Raji (cell line): ENCODE data around the gene STX18.

Source experiments
- POLR2A ChIP-seq: IDR thresholded peaks from 2 replicates; pipeline ENCODE4 v1.6.1; 2011; ENCODE audit warnings: low read depth, low read length, control low read depth; ENCODE audit not compliant: insufficient read depth

STX18 gene

DNA sequence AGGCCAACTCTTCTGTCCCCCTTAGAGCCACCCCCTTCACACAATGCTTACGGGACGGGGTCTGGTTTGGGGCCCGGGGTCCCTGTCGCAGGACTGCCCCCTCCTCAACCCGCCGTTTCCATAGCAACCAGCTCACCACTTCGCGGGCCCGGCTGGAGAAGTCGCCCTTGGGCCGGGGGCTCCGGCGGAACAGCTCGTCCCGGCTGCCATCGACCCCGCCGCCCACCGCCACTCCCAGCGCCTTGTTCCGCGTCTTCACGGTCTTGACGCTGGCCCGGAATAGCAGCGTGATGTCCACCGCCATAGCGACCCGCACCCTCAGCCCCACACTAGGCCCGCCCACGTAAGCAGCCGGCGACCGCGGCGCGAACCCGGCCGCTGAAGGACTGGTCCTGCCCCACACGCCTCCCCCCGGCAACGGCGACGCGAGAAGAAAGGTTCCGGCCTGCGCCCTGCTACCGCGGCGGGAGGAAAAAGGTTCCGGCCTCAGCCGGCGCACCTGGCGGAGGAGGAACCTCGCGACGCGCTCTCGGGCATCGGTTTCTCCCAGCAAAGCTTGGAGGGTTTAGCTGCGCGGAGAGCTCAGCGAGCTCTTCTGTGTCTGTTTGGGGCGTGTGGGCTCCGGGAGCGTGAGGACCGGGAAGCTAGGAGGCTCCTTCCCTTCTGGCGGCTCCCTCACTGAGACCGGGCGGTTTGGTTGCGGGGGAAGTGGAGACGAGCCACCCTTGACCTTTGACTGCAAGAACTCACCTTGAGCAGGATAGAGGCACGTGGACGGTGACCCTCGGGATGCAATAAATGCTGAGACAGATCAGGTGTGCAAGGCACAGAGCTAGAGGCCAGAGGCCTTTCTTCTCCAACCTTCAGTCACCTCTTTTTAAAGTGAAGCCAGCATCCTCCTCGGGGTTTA lies at the start of gene STX18:
Gene STX18 (minus strand): TSS at position 388 of the 910 bp plus-strand sequence. CDS start 84 bp downstream, at position 304.
- peak; percentile 88 for TF ChIP-seq POLR2A

DNA sequence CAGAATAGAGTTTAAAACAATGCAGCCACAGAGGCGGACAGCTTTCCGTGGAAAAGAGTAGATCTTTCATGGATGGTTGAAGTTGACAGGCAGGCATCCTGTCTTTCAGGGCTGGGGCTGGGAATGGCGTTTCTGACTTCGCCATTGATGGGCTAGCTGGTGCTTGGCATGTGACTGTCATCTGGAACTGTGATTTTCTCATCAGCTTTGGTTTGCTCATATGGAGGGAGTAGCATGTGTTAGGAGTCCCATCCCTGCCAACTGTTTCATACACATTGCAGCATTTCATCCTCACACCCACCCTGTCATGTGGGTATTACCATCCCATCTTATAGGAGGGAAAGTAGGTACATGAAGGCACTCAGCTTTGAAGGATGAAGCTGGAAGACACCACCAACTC lies 49.2 kb upstream of the STX18 start:
- TF ChIP-seq POLR2A: no peak

DNA sequence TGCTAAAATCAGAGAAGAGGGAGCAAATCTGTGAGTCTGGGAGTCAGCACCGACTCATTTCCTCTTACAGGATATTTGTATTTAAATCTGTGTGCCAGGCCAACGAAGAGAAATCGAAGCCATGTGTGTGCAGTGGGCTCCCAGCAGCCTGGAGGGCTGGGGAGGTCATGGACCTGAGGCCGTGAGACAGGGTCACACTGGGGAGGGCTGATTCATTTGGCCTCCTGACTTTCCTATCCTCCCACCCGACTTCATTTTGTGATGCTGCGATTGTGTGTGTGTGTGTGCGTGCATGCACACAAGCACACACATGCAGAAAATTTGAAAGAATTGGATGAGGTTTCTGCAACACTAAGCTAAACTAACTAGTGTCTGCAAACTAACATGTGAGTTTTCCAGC lies 48.7 kb upstream of the STX18 start:
- TF ChIP-seq POLR2A: no peak

DNA sequence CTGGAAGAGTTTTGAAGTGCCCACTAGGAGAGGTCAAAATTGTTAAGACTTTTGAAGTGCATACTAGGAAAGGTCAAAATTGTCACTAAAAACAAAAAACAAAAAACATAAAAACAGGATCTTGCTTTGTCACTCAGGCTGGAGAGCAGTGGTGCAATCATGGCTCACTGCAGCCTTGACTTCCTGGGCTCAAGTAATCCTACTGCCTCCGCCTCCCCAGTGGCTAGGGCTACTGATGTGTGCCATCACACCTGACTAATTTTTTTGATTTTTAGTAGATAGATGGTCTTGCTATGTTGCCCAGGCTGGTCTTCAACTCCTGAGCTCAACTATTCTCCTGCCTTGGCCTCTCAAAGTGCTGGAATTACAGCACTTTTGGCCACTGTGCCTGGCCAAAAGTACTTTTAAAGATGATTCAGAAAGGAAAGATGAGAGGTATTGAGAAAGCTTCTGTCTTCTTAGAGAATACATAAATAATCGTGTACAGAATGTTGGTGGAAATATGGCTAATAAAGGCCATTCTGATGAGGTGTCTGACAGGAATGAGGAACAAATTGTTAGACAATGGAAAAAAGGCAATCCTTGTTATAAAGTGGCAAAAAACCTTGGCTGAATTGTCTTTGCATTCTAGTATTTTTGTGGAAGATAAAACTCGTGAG lies 43.3 kb upstream of the STX18 start:
- TF ChIP-seq POLR2A: no peak

DNA sequence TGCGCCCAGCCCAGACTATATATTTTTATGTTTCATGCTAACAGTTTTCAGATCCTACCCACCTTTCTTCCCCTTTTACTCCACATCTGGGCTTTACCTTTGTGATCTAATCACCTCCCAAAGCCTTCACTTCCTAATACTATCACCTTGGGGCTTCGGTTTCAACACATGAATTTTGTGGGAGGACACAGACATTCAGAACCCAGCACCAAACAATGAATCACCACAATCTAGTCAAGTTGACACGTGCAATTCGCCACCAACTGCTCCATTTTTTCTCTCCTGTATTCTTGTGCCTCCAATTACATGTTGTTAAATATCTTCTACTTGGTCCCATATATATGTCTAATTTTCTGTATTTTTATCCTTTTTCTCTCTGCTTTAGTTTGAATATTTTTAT lies 41.8 kb upstream of the STX18 start:
- TF ChIP-seq POLR2A: no peak

DNA sequence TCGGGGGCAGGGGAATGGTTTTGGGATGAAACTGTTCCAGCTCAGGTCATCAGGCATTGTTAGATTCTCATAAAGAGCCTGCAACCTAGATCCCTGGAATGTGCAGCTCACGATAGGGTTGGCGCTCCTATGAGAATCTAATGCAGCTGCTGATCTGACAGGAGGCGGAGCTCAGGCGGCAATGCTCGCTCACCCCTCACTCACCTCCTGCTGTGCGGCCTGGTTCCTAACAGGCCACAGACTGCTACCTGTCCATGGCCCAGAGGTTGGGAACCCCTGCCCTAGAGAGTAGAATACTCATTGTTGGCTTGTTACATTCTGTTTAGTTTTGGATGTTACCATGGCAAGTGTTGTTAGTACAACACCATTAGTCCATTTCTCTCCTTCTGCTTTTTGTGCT lies 40.8 kb upstream of the STX18 start:
- no peak for TF ChIP-seq POLR2A

DNA sequence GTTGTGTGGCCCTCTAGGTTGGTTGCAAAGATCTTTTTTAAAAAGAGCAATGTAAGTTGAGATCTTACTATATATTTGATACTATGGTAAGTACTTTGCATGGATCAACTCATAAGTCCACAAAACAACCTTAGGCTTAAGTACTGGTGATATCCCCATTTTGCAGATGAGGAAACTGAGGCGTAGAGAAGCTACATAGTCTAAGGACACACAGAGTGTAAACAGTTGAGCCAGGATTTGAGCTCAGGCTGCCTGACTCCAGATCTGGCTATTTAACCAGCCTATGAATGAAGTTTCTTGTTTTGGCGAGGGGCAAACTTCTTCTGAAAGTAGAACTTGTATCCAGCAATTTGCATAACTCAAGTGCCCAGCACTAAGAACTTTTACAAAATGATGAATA lies 38.6 kb upstream of the STX18 start:
- TF ChIP-seq POLR2A: no peak

DNA sequence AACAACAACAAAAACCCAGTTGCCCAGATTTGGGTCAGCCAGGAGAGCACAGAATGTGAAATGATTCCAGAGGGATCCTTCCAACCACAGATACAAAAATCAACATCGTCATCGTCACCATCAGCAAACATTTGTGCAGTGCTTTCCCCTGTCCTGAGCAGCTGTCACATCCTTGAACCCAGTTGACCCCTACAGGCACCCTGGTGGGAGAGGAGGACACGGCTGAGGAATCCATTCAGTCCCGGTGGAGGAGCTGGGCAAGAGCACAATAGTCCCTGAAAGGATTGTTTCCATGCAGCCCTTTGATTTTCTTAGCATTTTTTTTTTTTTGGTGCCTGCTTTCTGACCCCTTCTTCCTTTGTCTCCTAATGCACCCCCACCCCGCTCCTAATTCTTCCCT lies 37.1 kb upstream of the STX18 start:
- no peak for TF ChIP-seq POLR2A

DNA sequence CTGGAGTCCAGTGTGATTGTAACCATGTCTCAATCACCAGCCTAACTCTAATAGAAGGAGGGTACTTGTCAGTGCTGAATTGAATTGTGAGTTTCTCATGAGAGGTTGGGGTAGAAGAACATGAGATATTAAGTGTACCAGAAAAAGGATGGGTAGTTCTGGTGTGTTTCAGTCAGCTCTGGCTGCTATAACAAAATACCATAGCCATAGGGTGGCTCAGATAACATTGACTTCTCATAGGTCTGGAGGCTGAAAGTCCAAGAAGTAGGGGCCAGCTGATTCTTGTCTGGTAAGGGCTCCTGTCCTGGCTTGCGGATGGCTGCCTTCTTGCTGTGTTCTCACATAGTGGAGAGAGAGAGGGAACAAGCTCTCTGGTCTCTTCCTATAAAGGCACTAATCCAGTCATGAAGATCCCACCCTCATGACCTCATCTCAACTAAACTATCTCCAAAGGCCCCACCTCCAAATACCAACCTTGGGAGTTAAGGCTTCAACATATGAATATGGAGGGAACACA lies 35.6 kb upstream of the STX18 start:
- no peak for TF ChIP-seq POLR2A

DNA sequence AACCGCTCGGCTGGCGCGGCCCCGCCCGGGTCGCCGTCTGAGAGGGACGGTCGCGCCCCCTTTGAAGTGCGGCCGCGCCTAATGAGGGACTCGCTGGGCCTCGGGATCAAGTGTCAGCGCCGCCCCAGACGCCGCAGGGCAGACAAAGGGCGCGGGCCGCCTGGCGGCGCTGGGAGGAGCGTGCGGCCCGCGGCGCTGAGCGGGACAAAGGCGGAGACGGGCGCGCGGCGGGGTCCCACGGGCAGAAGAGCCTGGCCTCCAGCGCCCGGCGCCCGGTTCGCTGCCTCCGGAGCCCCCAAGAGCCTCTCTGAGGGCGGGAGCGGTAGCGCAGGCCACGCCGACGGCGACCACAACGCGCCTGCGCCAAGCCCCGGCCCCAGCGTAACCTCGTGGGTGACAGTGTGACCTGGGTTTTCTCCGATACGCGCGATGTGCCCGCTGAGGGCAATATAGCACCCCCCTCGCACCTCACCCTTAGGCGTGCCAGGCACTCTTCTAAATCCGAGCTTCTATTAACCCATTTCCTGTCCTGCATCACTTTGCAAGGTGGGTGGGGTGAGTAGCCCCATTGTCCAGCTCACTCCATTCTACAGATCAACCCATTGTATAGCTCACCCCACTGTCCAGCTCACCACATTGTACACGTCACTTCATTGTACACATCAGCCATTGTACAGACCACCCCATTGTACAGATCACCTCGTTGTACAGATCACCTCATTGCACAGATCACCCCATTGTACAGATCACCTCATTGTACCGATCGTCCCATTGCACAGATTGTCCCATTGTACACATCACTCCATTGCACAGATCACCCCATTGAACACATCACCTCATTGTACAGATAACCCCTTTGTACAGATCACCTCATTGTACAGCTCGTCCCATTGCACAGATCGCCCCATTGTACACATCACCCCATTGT lies 33.7 kb upstream of the STX18 start:
- TF ChIP-seq POLR2A: no peak

DNA sequence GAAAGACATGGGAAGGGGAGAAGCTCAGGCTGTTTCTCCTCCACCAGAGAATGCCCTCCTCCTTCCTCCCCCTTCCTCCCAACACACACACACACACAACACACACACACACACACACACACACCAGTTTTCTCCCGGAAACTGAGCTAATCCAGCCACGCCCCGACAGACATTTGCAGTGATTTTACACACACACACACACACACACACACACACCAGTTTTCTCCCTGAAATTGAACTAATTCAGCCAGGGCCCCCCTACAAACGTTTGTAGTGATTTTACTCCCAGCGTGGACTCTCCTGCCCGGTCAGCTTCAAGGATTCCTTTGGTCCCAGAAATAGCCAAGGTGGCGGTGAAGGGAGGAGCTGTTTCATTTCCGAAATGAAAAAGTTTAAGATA lies 32.9 kb upstream of the STX18 start:
- TF ChIP-seq POLR2A: no peak

DNA sequence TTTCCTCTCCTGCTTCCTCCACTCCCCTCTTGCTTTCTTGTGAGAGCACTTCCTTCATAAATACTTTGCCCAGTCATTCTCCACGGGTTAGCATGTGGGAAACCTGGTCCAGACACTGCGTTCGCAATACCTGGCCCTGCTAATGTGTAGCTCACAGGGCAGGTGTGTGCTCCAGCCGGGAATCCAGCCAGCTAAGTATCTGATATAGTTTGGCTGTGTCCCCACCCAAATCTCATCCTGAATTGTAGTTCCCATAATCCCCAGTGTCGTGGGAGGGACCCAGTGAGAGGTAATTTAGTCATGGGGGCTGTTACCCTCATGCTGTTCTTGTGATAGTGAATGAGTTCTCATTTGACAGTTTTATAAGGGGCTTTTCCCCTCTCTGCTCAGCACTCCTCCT lies 32.2 kb upstream of the STX18 start:
- no peak for TF ChIP-seq POLR2A

DNA sequence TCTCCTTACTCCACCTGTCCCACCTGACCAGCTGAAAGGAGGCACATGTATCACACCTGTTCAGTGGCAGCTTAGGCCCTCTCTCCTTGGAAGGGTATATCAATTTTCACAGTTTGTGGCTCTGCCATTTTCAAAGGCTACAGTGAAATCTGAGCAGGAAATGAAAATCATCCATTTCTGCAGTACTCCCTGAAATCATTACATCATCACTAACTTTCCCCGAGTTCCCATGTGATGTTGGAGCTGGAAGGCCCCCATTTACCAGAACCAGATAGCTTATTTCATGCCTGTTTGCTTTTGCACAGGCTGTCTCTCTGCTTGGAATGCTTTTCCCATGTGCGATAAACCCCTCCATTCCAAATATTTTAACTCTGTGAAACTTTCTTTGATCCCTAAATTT lies 31.0 kb upstream of the STX18 start:
- no peak for TF ChIP-seq POLR2A

DNA sequence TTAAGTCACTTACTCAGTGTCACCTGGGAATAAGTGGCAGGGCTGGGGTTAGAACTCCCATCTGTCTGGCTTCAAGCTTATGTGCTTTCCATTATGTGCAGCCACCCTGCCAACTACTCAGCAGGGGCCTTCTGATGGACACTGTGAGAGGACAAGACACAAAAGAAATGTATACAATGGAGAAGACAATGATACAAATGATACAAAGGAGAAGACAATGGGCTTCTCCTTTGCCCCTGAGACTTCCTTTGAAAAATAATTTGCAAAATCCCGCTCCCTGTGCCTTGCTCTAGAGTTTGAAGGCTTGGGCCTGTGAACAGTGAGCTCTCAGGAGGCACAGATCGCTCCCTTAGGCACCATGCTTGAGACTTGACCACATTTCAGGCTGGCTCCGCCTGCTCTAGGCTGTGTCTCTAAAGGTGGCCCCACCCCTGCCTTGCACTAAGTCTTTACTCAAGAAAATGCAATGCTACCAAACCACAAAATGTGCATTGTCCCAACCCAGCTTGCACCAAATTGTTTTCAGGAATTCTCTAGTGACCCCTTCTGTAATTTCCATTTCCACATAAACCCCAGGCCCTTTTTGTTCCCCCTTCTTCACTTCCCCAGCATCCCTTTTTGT lies 27.1 kb upstream of the STX18 start:
- no peak for TF ChIP-seq POLR2A

DNA sequence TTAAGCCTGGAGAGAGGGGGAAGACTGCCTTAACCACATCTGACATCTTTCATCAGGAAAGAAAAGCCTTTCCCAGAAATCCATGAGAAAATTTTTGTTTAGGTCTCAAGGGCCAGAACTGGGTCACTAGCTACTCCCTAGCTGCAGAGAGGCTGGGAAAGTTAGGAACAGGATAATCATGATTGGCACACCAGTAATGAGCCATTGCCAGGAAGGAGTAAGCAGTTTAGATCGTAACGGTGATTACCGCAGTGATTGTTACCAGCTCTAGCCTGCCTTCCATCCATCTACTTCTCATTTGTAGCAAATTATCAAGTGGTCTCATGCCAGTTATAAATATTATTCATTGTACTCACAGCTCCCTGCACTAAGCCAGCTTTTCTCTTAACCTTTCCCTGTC lies 22.7 kb upstream of the STX18 start:
- TF ChIP-seq POLR2A: no peak
